ENCODE measurements around the gene TRPM3.

- TF ChIP-seq CTCF (IDR thresholded peaks at IDR 0.05) (no peak), POLR2AphosphoS5 (IDR thresholded peaks at IDR 0.05) (no peak)
These were observed 319.2 kb downstream of the TRPM3 start for GRCh38 chr9:70802206-70802605.
